Right cardiac atrium (tissue), 5 donors: ENCODE measurements around the gene PKHD1. TPM values are rescaled to one million over a fixed set of nuclear protein-coding genes. Genes with fewer than 3 reads are reported as not detected.

Experiments
- ATAC-seq, 2 donors: fragments of 200-7000 bp; cut with Tn5 transposase; one replicate each; pipeline versions ENCODE4 v1.8.0 to v1.9.1; 2020; ENCODE audit warnings: moderate library complexity in 2 of 2, mild to moderate bottlenecking in 1 of 2
- DNase-seq, 3 donors: peaks; one replicate each; pipeline ENCODE4 v3.0.0-alpha.2; 2020
- H3K27ac ChIP-seq: one replicate; pipeline ENCODE4 v1.5.1; 2013; ENCODE audit warnings: mild to moderate bottlenecking, low read length, control low read depth, moderate library complexity
- H3K27me3 ChIP-seq: one replicate; pipeline ENCODE4 v1.6.1; 2013; ENCODE audit not compliant: control insufficient read depth, insufficient read depth
- H3K4me1 ChIP-seq: one replicate; pipeline ENCODE4 v1.6.1; 2013; ENCODE audit warnings: low read length; ENCODE audit not compliant: control insufficient read depth, insufficient read depth
- H3K4me3 ChIP-seq: one replicate; pipeline ENCODE4 v1.5.1; 2013; ENCODE audit warnings: low read length, control low read depth
- H3K9me3 ChIP-seq: one replicate; pipeline ENCODE4 v1.6.1; 2013; ENCODE audit warnings: low read length; ENCODE audit not compliant: control insufficient read depth
- WGBS: extraction: QIAGEN DNeasy Blood & Tissue Kit; methylation state at CpG from one replicate; pipeline ENCODE4 v1.1.7; 2013; 5-methylcytosine and 5-hydroxymethylcytosine counted together
- intact Hi-C, 4 donors: fragments of 100-400 bp; cut with DNase I; formaldehyde crosslinking; loops; one replicate each; pipeline versions ENCODE4 v1.11.0 to v1.14.0; 2022 to 2023
- polyA plus RNA-seq: library from polyadenylated mRNA; stranded (reverse); fragments of 200-250 nt; gene quantifications from one replicate; pipeline ENCODE4 v1.2.3, GENCODE V29; 2013
- total RNA-seq, 4 donors: library from RNA; stranded (reverse); fragmentation: NEBNext Ultra II Directional; extraction: Animal tissue kit (Norgen Biotek cat#: 25700); gene quantifications; one replicate each; pipeline ENCODE4 v1.2.1, GENCODE V29; 2021
- donor health status: healthy with polysubstance abuse.
- donor health status: DM: no; HTN: yes; CAD: no.
- donor health status: DM: no; HTN: no; CAD: no.
- donor health status: DM: no; HTN: yes; CAD: no; lungs with severe emphysema.
- donor health status: DM: yes; HTN: yes; CAD: no.

Gene PKHD1
- total and polyA plus RNA-seq, 5 donors: under 0.01 to 0.03 TPM; not detected in 3

DNA sequence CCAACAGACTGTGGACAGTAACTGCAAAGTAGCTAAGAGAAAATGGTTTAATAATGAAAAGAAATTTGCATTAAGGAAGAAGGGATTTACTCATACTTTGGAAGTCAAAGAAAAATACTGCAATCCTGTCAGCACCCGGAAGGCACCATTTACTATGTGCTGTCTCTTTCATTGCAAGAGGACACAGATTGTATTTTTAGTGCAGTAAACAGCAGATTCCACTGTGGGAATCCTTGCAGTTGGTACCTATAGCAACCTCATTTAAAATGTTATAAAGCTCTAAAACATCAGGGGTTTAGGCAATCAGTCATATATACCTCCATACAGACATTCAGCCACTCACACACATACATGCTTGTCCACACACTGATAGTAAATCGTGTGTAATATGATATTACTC is 346.8 kb downstream of the PKHD1 start:
- 62% methylated on average over 2 of the region's 2 CpGs for WGBS
- DNase-seq (no peak), ATAC-seq (no peak)
- Histone ChIP-seq H3K27ac (no peak overlapping the region), H3K4me3 (no peak overlapping the region), H3K4me1 (no peaks in the 10 kb centered on the region), H3K9me3 (no peaks in the 10 kb centered on the region), H3K27me3 (no peaks in the 10 kb centered on the region)
- intact Hi-C loops: no loop called here

DNA sequence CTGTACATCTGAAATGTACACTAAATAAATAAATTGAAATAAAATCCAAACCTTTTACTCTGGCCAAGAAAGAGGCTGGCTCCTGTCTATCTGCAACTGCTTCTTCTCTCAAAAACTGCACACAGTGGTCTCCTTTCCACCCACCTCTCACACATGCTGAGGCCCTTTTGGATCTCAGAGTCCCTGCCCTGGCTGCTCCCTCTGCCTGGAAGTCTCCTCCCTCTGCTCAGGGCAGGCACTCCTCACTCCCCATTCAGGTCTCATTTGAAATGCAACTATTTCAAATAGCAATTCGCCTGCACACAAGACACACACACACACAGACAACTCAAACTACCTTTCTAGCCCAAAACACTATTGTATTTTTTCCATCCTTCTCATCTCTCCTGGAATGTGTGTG is 348.8 kb downstream of the PKHD1 start:
- Histone ChIP-seq H3K4me3 (no peak overlapping the region), H3K9me3 (no peaks in the 10 kb centered on the region), H3K27ac (no peak overlapping the region), H3K27me3 (no peaks in the 10 kb centered on the region), H3K4me1 (no peaks in the 10 kb centered on the region)
- ATAC-seq (no peak), DNase-seq (no peak)
- intact Hi-C loops: no loop called here
- WGBS: 67% methylated on average over 1 of the region's 1 CpG

GRCh38 chr6:51737580-51738360 is 349.6 kb downstream of the PKHD1 start:
- intact Hi-C loops: no loop called here
- no peaks in the 10 kb centered on the region for H3K27me3 ChIP-seq
- ATAC-seq (no peak), DNase-seq (no peak)
- no peak overlapping the region for H3K27ac ChIP-seq
- H3K4me1 ChIP-seq: no peaks in the 10 kb centered on the region
- H3K4me3 ChIP-seq: no peak overlapping the region
- 84% methylated on average over 6 of the region's 6 CpGs for WGBS
- no peaks in the 10 kb centered on the region for H3K9me3 ChIP-seq

DNA sequence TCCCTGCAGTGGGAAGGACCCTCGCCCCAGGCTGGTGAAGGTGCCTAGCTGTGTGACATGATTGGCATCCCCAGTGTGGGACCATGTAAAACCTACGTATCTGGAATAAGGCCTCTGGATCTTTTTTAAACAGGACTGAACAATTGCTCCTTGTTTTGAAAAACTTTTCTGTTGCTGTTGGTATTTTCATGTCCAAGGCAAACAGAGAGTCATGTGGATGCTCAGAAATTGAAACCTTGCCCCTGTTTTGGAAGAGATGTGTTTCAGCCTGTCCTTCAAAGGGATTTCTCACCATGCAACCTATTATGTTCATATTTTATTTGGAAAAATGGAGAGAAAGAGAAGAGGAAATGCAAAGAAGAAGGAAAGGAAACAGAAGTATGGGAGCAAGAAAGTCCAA is 362.3 kb downstream of the PKHD1 start:
- 72% methylated on average over 2 of the region's 2 CpGs for WGBS
- no peak for ATAC-seq
- no peaks in the 10 kb centered on the region for H3K27me3 ChIP-seq
- DNase-seq: no peak
- H3K4me1 ChIP-seq: no peaks in the 10 kb centered on the region
- no peak overlapping the region for H3K27ac ChIP-seq
- no peaks in the 10 kb centered on the region for H3K9me3 ChIP-seq
- intact Hi-C loops: no loop called here
- H3K4me3 ChIP-seq: no peak overlapping the region

- 84% methylated on average over 3 of the region's 3 CpGs for WGBS
- H3K9me3 ChIP-seq: no peaks in the 10 kb centered on the region
- no peak for DNase-seq
- no peak overlapping the region for H3K4me3 ChIP-seq
- H3K27me3 ChIP-seq: no peaks in the 10 kb centered on the region
- H3K4me1 ChIP-seq: no peaks in the 10 kb centered on the region
- intact Hi-C loops: no loop called here
- ATAC-seq: no peak
- H3K27ac ChIP-seq: no peak overlapping the region
Observed at GRCh38 chr6:51720327-51720726, 367.1 kb downstream of the PKHD1 start.

- no peak overlapping the region for H3K27ac ChIP-seq
- 85% methylated on average over 1 of the region's 1 CpG for WGBS
- no peaks in the 10 kb centered on the region for H3K4me1 ChIP-seq
- H3K9me3 ChIP-seq: no peaks in the 10 kb centered on the region
- H3K27me3 ChIP-seq: no peaks in the 10 kb centered on the region
- ATAC-seq (no peak), DNase-seq (no peak)
- intact Hi-C loops: no loop called here
- no peak overlapping the region for H3K4me3 ChIP-seq
Observed at GRCh38 chr6:51719297-51719696, 368.1 kb downstream of the PKHD1 start.

DNA sequence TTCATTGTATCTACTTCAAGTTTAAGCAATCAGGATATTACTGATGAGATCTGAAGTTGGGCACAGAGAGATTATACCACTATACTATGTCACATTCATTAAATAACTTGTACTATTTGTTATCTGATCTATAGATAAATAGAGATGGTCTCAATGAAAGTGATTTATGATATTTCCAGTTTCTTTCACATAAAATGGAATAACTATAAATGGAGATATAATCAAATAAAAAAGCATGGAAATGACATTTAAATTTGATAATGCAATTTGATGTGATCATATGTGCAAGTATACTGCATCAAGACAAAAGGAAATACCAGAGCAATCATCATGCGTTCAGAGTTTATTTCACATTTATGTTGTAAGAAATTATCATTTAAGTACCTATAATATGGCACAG is 368.9 kb downstream of the PKHD1 start:
- Histone ChIP-seq H3K9me3 (no peaks in the 10 kb centered on the region), H3K4me3 (no peak overlapping the region), H3K4me1 (no peaks in the 10 kb centered on the region), H3K27me3 (no peaks in the 10 kb centered on the region), H3K27ac (no peak overlapping the region)
- DNase-seq (no peak), ATAC-seq (no peak)
- WGBS: 88% methylated on average over 1 of the region's 1 CpG
- intact Hi-C loops: no loop called here

DNA sequence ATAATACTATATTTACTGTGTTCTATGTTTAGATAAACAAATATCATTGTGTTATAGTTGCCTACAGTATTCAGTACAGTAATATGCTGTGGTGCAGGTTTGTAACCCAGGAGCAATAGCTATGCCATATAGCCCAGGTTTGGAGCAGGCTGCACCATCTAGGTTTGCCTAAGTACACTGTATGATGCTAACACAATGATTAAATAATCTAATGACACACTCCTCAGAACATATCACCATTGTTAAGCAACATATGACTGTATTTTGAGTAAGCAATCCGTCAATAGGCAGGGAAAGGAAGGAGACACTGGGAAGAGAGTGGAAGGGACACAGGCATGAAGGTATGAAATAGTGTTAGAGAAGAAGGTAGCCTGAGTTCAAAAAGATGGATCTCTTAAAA is 369.9 kb downstream of the PKHD1 start:
- no peak for ATAC-seq
- WGBS: 86% methylated on average over 1 of the region's 1 CpG
- DNase-seq: no peak
- intact Hi-C loops: no loop called here
- Histone ChIP-seq H3K27ac (no peak overlapping the region), H3K4me3 (no peak overlapping the region), H3K27me3 (no peaks in the 10 kb centered on the region), H3K4me1 (no peaks in the 10 kb centered on the region), H3K9me3 (no peaks in the 10 kb centered on the region)

DNA sequence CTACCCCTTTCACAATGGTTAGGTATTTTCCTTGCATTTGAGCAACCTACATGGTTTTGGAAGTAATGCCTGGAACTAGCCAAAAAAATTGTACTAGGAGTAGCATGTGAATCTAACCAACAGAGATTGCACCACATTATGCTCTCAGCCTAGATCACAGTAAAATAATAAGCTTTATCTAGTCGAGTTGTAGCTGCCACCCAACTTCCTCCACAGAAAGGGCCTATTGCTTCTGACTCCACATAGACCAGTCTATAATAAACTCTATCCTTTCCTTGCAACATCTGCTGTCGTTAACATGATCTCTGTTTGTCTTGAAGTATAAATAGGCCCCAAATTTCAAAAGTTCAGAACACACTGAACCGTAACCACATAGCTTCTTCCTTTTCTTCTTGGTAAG is 375.5 kb downstream of the PKHD1 start:
- no peaks in the 10 kb centered on the region for H3K9me3 ChIP-seq
- no peaks in the 10 kb centered on the region for H3K27me3 ChIP-seq
- DNase-seq (no peak), ATAC-seq (no peak)
- intact Hi-C loops: no loop called here
- no peak overlapping the region for H3K27ac ChIP-seq
- no peaks in the 10 kb centered on the region for H3K4me1 ChIP-seq
- WGBS: 64% methylated on average over 3 of the region's 3 CpGs
- no peak overlapping the region for H3K4me3 ChIP-seq

DNA sequence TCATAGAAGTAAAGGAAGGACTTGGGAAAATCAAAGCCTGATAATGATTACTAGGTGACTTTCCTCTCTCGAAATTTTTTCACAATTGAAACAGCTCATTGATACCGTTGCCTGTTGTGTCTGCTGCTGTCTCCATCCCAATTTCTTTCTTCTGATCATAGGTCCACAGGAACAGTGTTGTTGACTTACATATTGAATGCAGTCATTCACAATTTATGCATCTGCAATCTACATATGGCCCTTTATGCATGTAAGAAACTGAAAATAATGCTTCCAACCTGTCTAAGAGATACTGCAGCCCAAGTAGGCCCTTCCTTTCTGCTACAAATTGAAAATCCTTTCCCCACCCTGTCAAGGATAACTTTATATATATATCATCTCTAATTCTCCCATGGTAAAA is 381.3 kb downstream of the PKHD1 start:
- 65% methylated on average over 2 of the region's 2 CpGs for WGBS
- H3K4me1 ChIP-seq: no peaks in the 10 kb centered on the region

GRCh38 chr6:51704932-51705540 is 382.4 kb downstream of the PKHD1 start:
- Histone ChIP-seq H3K27ac (no peak overlapping the region), H3K4me3 (no peak overlapping the region), H3K27me3 (no peaks in the 10 kb centered on the region), H3K4me1 (no peaks in the 10 kb centered on the region), H3K9me3 (no peaks in the 10 kb centered on the region)
- intact Hi-C loops: no loop called here
- WGBS: 81% methylated on average over 1 of the region's 1 CpG
- DNase-seq: no peak
- ATAC-seq: no peak

More for the DNA sequence above, 381.3 kb downstream of the PKHD1 start:
- no peak for ATAC-seq
- intact Hi-C loops: no loop called here
- DNase-seq: no peak
- H3K27me3 ChIP-seq: no peaks in the 10 kb centered on the region
- H3K27ac ChIP-seq: no peak overlapping the region
- no peak overlapping the region for H3K4me3 ChIP-seq
- H3K9me3 ChIP-seq: no peaks in the 10 kb centered on the region
